HG03439 (cell line): ENCODE measurements around the gene IFNA16.
"Not testable (repeated sequence)": the region's sequence is repeated elsewhere in the genome, so short reads cannot be mapped to it uniquely, and the experiment has no call there.

Experiments
- ATAC-seq: cut with Tn5 transposase; IDR thresholded peaks from one replicate; pipeline ENCODE4 v1.9.1; 2021; ENCODE audit warnings: mild to moderate bottlenecking, moderate library complexity; ENCODE audit not compliant: unreplicated experiment

Gene IFNA16

GRCh38 chr9:21202105-21202504 is 15.0 kb downstream of the IFNA16 start, which contains the start of gene IFNA7:
Gene IFNA7, minus strand, starts transcription at chr9:21202205. Its CDS starts 40 bp downstream, at chr9:21202165.
- not testable (repeated sequence) for ATAC-seq

- ATAC-seq = peak; percentile 92
Observed at GRCh38 chr9:21194867-21195776, 22.0 kb downstream of the IFNA16 start.

DNA sequence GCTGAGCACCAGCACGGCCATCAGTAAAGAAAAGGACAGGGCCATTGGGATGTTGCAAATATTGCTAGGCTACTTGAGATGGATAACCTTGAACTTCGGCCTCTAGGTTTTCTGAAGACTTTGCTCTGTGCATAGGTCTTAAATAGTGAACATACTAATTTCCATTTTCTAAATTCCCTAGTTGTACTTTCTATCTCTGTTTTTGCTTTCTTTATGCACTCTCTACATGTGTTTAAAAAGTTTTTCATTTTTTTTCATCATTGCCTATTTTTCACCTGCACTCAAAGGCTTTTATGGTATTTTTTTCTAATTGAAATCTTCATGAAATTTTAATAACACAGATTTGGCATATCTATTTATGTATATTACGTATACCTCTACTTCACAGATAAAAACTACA is 29.6 kb downstream of the IFNA16 start, which contains the start of gene IFNA4:
Gene IFNA4, minus strand, starts transcription at position 101 of the 400 bp plus-strand sequence. Its CDS starts 56 bp downstream, at position 45.
- not testable (repeated sequence) for ATAC-seq

GRCh38 chr9:21182810-21183736 is 34.0 kb downstream of the IFNA16 start:
- peak; percentile 90 for ATAC-seq

- no peak for ATAC-seq
Observed at GRCh38 chr9:21174671-21175070, 42.4 kb downstream of the IFNA16 start.

- ATAC-seq = no peak
Observed at GRCh38 chr9:21172156-21172555, 45.0 kb downstream of the IFNA16 start.

DNA sequence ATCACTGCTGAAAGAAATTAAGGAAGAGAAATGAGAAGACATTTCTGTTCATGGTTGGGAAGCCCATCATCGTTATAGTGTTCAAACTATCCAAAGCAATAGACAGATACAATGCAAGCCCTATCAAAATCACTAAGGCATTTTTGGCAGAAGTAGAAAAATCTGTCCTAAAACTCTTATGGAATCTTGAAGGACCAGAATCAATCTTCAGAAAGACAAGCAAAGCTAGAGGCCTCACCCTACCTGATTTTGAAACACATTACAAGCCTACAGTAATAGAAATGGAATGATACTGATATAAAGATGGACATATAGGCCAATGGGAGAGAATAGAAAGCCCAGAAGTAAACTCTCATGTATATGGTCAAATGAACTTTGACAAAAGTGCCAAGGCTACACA is 45.8 kb downstream of the IFNA16 start:
- ATAC-seq = no peak

- ATAC-seq = not testable (repeated sequence)
Observed at GRCh38 chr9:21166560-21166959, 50.6 kb downstream of the IFNA16 start, which contains the start of gene IFNA21. Gene IFNA21, minus strand, starts transcription at chr9:21166660. Its CDS starts 48 bp downstream, at chr9:21166612.
